Mucosa of descending colon (tissue), 3 donors: Measurements from ENCODE around the gene SRRM1. TPM values are rescaled to one million over a fixed set of nuclear protein-coding genes. Genes with fewer than 3 reads are reported as not detected.

Experiments
- ATAC-seq: fragments of 200-7000 bp; cut with Tn5 transposase; one replicate; pipeline ENCODE4 v1.9.1; 2020; ENCODE audit warnings: mild to moderate bottlenecking, moderate library complexity
- DNase-seq, 3 donors: peaks; one replicate each; pipeline ENCODE4 v3.0.0-alpha.2; 2020
- H3K36me3 ChIP-seq: fragments of 200-600 bp; one replicate; pipeline ENCODE4 v1.8.0; 2021; ENCODE audit warnings: low read depth, mild to moderate bottlenecking
- H3K4me1 ChIP-seq: fragments of 200-600 bp; one replicate; pipeline ENCODE4 v1.8.0; 2021; ENCODE audit warnings: low read depth, mild to moderate bottlenecking
- H3K4me3 ChIP-seq: fragments of 200-600 bp; one replicate; pipeline ENCODE4 v1.8.0; 2021; ENCODE audit warnings: mild to moderate bottlenecking
- H3K9me3 ChIP-seq: fragments of 200-600 bp; one replicate; pipeline ENCODE4 v1.8.0; 2021; ENCODE audit warnings: mild to moderate bottlenecking
- CTCF ChIP-seq: fragments of 200-600 bp; IDR thresholded peaks from one replicate; pipeline ENCODE4 v1.8.0; 2022; ENCODE audit warnings: antibody characterized with exemption, mild to moderate bottlenecking
- intact Hi-C, 2 donors: fragments of 100-400 bp; cut with DNase I in 1 of 2; cut with micrococcal nuclease in 1 of 2; formaldehyde crosslinking; loops; one replicate each; pipeline versions ENCODE4 v1.11.0 to v1.11.1; 2022; cut with DNase I, micrococcal nuclease
- total RNA-seq, 3 donors: library from RNA; stranded (reverse); fragmentation: NEBNext Ultra II Directional in 2 of 3; extraction: Animal tissue kit (Norgen Biotek cat#: 25700) in 2 of 3; gene quantifications; one replicate each; pipeline versions ENCODE4 v1.2.1 to v1.2.4, GENCODE V29; 2021 to 2023
- donor health status: DM: no; HTN: no; CAD: no; lungs with moderate emphysema.
- donor health status: DM: no; HTN: no; CAD: no.
- donor health status: DM: no; HTN: yes; CAD: no.

Gene SRRM1
- total RNA-seq, 3 donors from 2014 or later, result 117 to 131 (median 120) TPM

- Histone ChIP-seq H3K9me3 (no peaks in the 10 kb centered on the region), H3K4me1 (peaks cover 22% of the 10 kb centered on the region), H3K4me3 (peak overlapping the region; percentile 88), H3K36me3 (peaks cover 6% of the 10 kb centered on the region)
- DNase-seq (peak in 2 of 3 donors; percentile 49 to 75), ATAC-seq (peak; percentile 18)
- TF ChIP-seq CTCF, result no peak
- intact Hi-C loops, result no loop called here
Measured at GRCh38 chr1:24643363-24644099, 429 bp downstream of the SRRM1 start.

- DNase-seq (no peak), ATAC-seq (no peak)
- H3K4me3 ChIP-seq, result peak overlapping the region; percentile 88
- H3K9me3 ChIP-seq, result no peaks in the 10 kb centered on the region
- peaks cover 22% of the 10 kb centered on the region for H3K4me1 ChIP-seq
- peaks cover 6% of the 10 kb centered on the region for H3K36me3 ChIP-seq
- TF ChIP-seq CTCF, result no peak
- intact Hi-C loops, result no loop called here
Measured at GRCh38 chr1:24644100-24644384, 940 bp downstream of the SRRM1 start.

GRCh38 chr1:24648919-24649318 lies 5.8 kb downstream of the SRRM1 start:
- peaks cover 18% of the 10 kb centered on the region for H3K4me1 ChIP-seq
- intact Hi-C loops, result no loop called here

GRCh38 chr1:24652382-24652781 lies 9.3 kb downstream of the SRRM1 start:
- no peak for TF ChIP-seq CTCF
- Histone ChIP-seq H3K36me3 (peaks cover 32% of the 10 kb centered on the region), H3K4me3 (no peak overlapping the region), H3K9me3 (no peaks in the 10 kb centered on the region), H3K4me1 (no peaks in the 10 kb centered on the region)
- ATAC-seq (no peak), DNase-seq (no peak)
- intact Hi-C loops, result loop anchor here in 1 of 2 donors (10.0 kb wide), 1 partner anchor 572 kb away; no protein-coding TSS in a partner anchor

More at GRCh38 chr1:24648919-24649318, 5.8 kb downstream of the SRRM1 start:
- Histone ChIP-seq H3K9me3 (no peaks in the 10 kb centered on the region), H3K4me3 (no peak overlapping the region), H3K36me3 (peaks cover 24% of the 10 kb centered on the region)
- DNase-seq, result no peak
- no peak for TF ChIP-seq CTCF
- ATAC-seq, result no peak

GRCh38 chr1:24654010-24654409 lies 10.9 kb downstream of the SRRM1 start:
- no peak for TF ChIP-seq CTCF
- H3K36me3 ChIP-seq, result peaks cover 26% of the 10 kb centered on the region
- intact Hi-C loops, result loop anchor here in 1 of 2 donors (10.0 kb wide), 1 partner anchor 571 kb away; no protein-coding TSS in a partner anchor

More at GRCh38 chr1:24654010-24654409, 10.9 kb downstream of the SRRM1 start:
- no peak for ATAC-seq
- Histone ChIP-seq H3K9me3 (no peaks in the 10 kb centered on the region), H3K4me1 (no peaks in the 10 kb centered on the region), H3K4me3 (no peak overlapping the region)
- DNase-seq, result no peak
